Left renal pelvis (tissue), 4 donors: Measurements from ENCODE around the gene TFRC. TPM values are rescaled to one million over a fixed set of nuclear protein-coding genes. Genes with fewer than 3 reads are reported as not detected.
"Not testable (repeated sequence)": the region's sequence is repeated elsewhere in the genome, so short reads cannot be mapped to it uniquely, and the experiment has no call there.

Experiments used
- DNase-seq, 4 donors: peaks; one replicate each; pipeline ENCODE4 v3.0.0-alpha.2; 2013; ENCODE audit warnings: low read depth in 4 of 4, low spot score in 3 of 4
- polyA plus RNA-seq, 4 donors: library from polyadenylated mRNA; unstranded; fragments of 120-200 nt; gene quantifications; one replicate each; pipeline ENCODE4 v1.2.1, GENCODE V29; 2013; ENCODE audit not compliant: insufficient read length in 4 of 4

The TFRC gene
- polyA plus RNA-seq, 4 donors = 41.7 to 53.6 (median 47.5) TPM

DNA sequence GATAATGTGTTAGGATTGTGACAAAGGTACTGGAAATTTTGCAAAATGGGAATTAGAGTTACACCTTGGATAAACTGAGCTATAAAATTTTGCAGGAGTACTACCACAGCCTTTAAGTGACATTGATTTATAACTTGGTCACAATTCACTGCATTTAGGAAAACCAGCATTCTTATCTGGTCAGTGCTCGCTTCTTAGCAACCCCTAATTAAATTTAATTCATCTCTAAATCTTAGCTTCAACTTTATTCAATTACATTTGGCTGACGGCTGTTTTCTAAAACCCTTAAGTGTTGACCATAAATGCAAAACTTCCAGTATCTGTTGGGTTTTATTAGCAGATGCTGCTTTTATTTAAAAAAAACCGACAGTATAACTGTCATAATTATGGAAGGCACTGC lies 31.3 kb downstream of the TFRC start:
- peak in 1 of 4 donors; percentile 14 for DNase-seq

- DNase-seq = no peak
These were observed 32.2 kb downstream of the TFRC start for GRCh38 chr3:196049653-196050052.

- DNase-seq = no peak
These were observed 32.8 kb downstream of the TFRC start for GRCh38 chr3:196048922-196049598.

DNA sequence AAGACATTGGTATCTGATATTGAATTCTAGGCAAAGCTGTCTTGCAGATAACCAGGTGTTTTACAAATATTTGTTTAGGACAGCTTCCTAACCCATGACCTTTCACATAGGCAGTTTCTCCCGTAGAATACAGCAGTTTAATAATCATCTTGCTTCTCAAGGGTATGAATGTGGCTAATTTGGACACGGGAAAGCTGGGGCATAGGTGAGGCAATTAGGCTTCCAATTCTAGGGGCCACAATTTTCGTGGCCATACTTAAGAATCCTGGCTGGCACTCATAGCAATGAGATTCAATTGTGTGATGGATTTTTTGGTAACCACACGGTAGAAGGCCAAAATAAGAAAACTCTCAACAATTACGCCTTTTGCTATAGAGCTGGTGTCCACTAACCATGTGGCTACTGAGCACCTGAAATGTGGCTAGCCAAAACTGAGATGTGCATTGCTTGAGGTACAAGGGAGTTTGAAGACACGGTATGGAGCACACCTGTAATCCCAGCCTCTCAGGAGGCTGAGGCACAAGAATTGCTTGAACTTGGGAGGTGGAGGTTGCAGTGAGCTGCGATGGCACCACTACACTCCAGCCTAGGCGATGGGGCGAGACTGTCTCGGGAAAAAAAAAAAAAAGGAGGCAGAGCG lies 34.4 kb downstream of the TFRC start:
- DNase-seq = no peak

DNA sequence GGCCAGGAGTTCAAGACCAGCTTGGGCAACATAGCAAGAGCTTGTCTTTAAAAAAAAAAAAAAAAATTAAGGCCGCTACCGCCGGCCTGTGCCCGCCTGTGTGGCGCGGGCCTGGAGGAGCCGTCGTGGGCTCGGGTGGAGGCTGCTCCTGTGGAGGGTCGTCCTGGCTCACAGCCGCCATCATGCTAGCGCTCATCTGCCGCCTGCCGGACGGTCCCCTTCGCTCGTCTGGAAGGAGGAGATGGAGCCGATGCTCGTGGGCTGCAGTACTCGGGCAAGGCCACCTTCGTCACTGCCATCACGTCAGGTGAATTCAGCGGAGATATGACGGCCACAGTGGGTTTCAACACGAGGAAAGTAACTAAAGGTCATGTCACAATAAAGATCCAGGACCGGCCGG lies 37.4 kb downstream of the TFRC start:
- DNase-seq = no peak

DNA sequence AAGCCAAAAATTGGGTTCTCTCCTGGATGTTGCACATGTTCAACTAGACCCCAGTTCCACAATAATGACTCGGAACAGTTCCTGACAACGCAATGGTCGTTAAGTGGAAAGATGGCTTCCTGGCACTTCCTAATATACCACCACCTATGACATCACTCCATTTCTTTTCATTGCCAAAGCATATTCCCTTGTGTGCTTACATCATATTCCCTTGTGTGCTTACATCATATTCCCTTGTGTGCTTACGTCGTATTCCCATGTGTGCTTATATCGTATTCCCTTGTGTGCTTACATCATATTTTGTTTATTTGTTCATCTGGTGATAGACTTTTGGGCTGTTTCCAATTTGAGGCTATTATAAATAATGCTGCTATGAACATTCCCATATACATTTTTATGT lies 39.2 kb downstream of the TFRC start:
- DNase-seq = no peak

DNA sequence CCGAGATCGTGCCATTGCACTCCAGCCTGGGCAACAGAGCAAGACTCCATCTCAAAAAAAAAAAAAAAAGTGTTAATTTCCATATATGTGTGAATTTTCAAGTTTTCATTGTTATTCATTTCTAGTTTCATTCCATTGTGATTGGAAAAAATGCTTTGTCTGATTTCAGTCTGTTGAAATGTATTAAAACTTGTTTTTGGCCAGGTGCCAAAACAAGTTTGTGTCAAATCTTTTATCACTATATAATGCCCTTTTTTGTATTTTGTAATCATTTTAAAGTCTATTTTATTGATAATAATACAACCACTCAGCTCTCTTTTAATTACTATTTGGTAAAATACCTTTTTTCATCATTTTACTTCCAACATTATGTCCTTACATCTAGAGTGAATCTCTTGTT lies 42.5 kb downstream of the TFRC start:
- no peak for DNase-seq

DNA sequence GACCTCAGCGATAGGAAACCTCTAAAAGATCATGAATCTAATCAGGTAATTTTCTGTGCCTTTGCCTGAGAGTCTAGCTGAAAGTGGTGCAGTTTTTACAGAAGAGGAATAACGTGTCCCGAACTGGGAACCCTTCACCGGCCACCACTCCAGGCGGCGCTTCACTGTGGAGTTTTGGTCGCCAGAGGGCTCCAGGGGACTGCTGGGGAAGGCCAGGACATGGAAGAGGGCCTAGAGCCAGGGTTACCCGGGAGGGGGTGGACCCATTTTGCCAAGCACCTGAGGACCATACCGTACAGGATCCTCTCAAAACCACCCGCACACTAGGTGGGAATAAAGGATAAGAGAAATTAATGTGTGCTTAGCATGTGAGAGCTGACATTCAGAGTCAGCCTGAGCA lies 55.8 kb downstream of the TFRC start:
- not testable (repeated sequence) for DNase-seq

DNA sequence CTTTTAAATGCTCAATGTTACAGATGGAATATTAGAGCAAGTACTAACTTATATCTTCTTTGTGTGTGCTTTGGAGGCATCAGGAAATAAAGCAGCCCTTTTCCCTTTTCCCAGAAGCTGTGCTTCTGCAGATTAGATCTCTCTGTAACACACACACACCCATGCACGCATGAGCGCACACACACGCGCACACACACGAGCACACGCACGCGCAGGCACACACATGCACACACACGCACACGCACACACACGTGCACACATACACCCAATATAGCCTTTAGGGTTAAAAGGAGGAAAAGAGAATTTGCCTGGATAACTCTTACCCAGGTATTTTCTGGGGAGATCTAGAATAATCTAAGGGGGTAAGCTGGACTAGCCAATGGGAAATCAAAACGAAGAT lies 56.9 kb downstream of the TFRC start:
- DNase-seq = no peak

- DNase-seq = no peak
These were observed 57.9 kb downstream of the TFRC start for GRCh38 chr3:196023947-196024346.

- DNase-seq = not testable (repeated sequence)
These were observed 59.4 kb downstream of the TFRC start for GRCh38 chr3:196022499-196022878.

DNA sequence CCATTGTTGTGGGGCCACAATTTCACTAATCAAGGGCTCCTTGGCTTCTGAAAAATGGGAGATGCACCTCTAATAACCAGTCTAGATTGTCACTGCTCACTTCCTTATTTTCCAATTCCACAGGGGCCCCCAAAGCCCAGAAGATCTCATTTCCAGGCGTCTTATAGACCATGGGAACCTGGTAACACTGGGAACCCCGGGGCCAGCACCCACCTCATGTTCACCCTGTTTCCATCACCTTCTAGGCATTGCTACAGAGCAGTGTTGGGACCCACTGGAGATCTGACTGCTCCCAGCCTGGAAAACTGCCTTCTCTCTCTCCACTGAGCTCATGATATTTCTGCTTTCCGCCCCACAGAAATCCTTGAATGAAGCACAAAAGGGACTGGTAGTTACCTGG lies 61.5 kb downstream of the TFRC start:
- no peak for DNase-seq

DNA sequence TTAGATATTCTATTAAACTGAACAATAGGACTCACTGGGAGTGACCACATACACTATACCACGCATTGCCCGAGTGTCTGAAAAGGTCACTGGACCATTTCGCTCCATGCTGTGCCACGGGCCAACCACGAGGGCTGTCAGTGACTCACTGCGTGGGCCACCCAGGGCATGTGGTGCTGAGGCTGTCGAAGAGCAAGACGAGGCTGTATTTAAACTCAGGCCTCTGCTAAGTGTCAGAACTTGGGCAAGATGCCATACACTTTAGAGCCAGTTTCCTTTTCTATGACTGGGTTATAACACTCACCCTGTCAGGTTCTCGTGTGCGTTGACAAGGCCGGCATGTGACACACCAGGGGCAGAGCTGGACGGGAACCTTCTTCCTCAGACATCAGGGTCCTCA lies 62.3 kb downstream of the TFRC start:
- not testable (repeated sequence) for DNase-seq

DNA sequence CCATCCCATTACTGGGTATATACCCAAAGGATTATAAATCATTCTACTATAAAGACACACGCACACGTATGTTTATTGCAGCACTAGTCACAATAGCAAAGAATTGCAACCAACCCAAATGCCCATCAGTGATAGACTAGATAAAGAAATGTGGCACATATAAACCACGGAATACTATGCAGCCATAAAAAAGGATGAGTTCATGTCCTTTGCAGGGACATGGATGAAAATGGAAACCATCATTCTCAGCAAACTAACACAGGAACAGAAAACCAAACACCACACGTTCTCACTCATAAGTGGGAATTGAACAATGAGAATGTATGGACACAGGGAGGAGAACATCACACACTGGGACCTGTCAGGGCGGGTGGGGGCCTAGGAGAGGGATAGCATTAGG lies 63.7 kb downstream of the TFRC start:
- not testable (repeated sequence) for DNase-seq

- DNase-seq = no peak
These were observed 65.4 kb downstream of the TFRC start for GRCh38 chr3:196016485-196016884.

DNA sequence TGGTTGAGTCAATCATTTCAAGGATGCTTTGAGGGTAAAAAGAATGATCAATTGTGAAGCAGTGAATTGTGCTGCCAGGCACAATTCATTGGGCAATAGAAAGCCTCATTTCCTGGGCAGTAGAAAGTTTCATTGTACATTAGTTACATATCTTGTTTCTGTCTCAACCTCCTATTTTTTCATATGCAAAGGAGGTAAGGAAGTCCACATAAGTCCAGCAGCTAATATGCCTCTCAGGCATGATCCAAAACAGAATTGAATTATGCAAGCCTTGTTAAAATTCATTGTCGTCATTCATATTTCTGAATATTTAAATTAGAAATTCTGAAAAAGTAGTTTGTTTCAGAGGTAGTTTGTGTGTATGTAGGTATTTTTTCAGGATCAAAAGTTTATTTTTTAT lies 65.8 kb downstream of the TFRC start:
- DNase-seq = no peak

GRCh38 chr3:196013587-196014487 lies 68.1 kb downstream of the TFRC start:
- DNase-seq = no peak

DNA sequence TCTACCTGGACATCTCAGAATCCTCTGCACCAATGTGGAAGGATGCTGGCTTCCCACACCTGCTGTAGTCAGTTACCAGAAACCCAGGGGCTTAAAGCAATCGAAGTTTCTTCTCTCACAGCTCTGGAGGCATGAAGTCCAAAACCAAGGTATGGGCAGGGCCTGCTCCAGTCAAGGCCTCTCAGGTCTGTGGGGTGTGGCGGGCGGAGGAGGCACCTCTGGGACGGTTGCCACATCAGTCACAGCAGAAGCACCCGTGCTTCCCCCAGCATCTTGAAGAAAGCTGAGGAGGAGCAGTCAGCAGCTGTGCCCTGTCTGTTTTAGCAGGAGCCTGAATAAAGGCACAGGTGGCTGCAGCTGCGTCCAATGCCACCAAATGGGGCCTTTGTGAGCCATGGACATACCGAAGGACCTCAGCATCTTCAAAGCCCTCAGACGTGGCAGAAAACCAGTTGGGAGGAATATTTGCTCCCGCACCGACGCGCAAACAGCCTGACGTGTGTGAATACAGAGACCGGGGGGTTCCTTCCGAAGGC lies 68.9 kb downstream of the TFRC start:
- no peak for DNase-seq

DNA sequence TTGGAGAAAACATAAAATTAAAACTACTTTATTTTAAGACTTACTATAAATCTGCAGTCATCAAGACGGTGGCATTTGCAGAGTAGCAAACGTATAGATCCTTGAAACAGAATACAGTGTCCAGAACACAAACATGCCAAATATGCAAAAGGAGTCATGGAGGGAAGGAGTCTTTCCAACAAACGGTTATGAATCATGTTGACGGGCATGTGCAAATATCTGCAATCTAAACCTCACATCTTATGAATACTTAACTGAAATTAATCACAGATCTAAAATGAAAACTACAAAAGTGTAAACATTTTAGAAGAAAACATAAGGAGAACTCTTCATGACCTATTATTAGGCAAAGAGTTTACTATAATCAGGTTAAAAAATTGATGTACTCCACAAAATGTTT lies 69.4 kb downstream of the TFRC start:
- DNase-seq = no peak

DNA sequence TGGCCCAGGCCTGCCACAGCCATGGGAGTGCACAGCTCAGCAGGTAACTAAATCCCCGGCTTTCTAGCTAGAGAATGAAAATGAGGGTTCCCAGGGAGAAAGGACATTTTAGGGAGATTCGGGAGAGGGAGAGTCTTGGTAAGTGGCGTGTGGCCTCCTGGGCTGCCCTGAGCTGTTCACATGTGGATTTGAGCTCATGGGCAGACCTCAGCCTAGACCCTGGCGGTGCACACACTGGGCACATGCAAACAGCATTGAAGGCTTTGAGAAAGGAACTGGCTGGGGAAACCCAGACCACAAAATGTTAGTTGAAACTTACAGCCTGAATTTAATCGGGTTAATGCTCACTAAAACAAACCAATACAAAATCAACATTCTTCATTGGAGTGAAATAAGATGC lies 72.4 kb downstream of the TFRC start:
- no peak for DNase-seq

- DNase-seq = no peak
These were observed 73.0 kb downstream of the TFRC start for GRCh38 chr3:196008929-196009328.
